Fibroblast of the aortic adventitia (primary cell): ENCODE measurements around the gene ZNF423. TPM values are rescaled to one million over a fixed set of nuclear protein-coding genes. Genes with fewer than 3 reads are reported as not detected.
A peak's percentile ranks its signal among the peaks of the same experiment; 100 is the strongest.

Experiments
- DNase-seq: peaks from one replicate; pipeline ENCODE4 v3.0.0-alpha.2; 2010; ENCODE audit warnings: low read depth
- H3K4me3 ChIP-seq: 2 replicates; pipeline ENCODE4 v1.5.1; 2011; ENCODE audit warnings: low read depth, mild to moderate bottlenecking, control low read depth, low read length, moderate library complexity
- CTCF ChIP-seq: IDR thresholded peaks from 2 replicates; pipeline ENCODE4 v1.5.1; 2011; ENCODE audit warnings: mild to moderate bottlenecking, low read length, control low read depth, inconsistent platforms; ENCODE audit not compliant: insufficient read depth
- total RNA-seq: library from RNA; depleted of rRNA; stranded (reverse); fragments of >200 nt; gene quantifications from 2 replicates; pipeline ENCODE4 v1.2.3, GENCODE V29; 2012; ENCODE audit warnings: low replicate concordance

ZNF423 gene
- total RNA-seq, 1 donor = 13.5 TPM

GRCh38 chr16:49530427-49530970 is 325.4 kb downstream of the ZNF423 start:
- TF ChIP-seq CTCF = no peak

GRCh38 chr16:49529411-49530045 is 326.4 kb downstream of the ZNF423 start:
- DNase-seq = no peak
- no peak for TF ChIP-seq CTCF
- H3K4me3 ChIP-seq = no peak overlapping the region

More at GRCh38 chr16:49530427-49530970, 325.4 kb downstream of the ZNF423 start:
- no peak overlapping the region for H3K4me3 ChIP-seq
- DNase-seq = no peak

- TF ChIP-seq CTCF = no peak
- no peak overlapping the region for H3K4me3 ChIP-seq
- DNase-seq = no peak
These were observed 327.0 kb downstream of the ZNF423 start for GRCh38 chr16:49528866-49529288.

- peak; percentile 49 for DNase-seq
- TF ChIP-seq CTCF = no peak
- peak overlapping the region; percentile 47 for H3K4me3 ChIP-seq
These were observed 327.6 kb downstream of the ZNF423 start for GRCh38 chr16:49528060-49528865.

GRCh38 chr16:49527611-49528010 is 328.3 kb downstream of the ZNF423 start:
- TF ChIP-seq CTCF = no peak
- no peak overlapping the region for H3K4me3 ChIP-seq
- peak; percentile 14 for DNase-seq

- no peak overlapping the region for H3K4me3 ChIP-seq
- no peak for DNase-seq
- TF ChIP-seq CTCF = no peak
These were observed 329.0 kb downstream of the ZNF423 start for GRCh38 chr16:49526860-49527365.
